DMS114 treated with DMSO at 0.1 percent for 48 hours (cell line): Measurements from ENCODE around the gene FBP1.
A peak's percentile ranks its signal among the peaks of the same experiment; 100 is the strongest.

Experiments
- DNase-seq: peaks from one replicate; lab custom pipeline; 2025; ENCODE audit not compliant: unreplicated experiment; lab: John Stamatoyannopoulos, UW

FBP1 gene

GRCh38 chr9:94639061-94639998 lies at the start of gene FBP1:
Gene FBP1 (minus strand): TSS chr9:94639518. CDS start chr9:94639310, 208 bp downstream.
- DNase-seq: no peak

- no peak for DNase-seq
Observed at GRCh38 chr9:94687451-94687850, 48.1 kb upstream of the FBP1 start.

- DNase-seq: no peak
Observed at GRCh38 chr9:94685359-94685758, 46.0 kb upstream of the FBP1 start.

GRCh38 chr9:94681508-94681907 lies 42.2 kb upstream of the FBP1 start:
- peak; percentile 13 for DNase-seq

GRCh38 chr9:94680621-94681020 lies 41.3 kb upstream of the FBP1 start:
- DNase-seq: no peak

- DNase-seq: no peak
Observed at GRCh38 chr9:94680020-94680419, 40.7 kb upstream of the FBP1 start.

- DNase-seq: no peak
Observed at GRCh38 chr9:94679587-94679986, 40.3 kb upstream of the FBP1 start.

GRCh38 chr9:94677929-94678328 lies 38.6 kb upstream of the FBP1 start:
- DNase-seq: no peak

GRCh38 chr9:94676446-94677131 lies 37.3 kb upstream of the FBP1 start:
- DNase-seq: no peak

- no peak for DNase-seq
Observed at GRCh38 chr9:94675008-94675881, 35.9 kb upstream of the FBP1 start.

GRCh38 chr9:94672811-94673487 lies 33.6 kb upstream of the FBP1 start:
- no peak for DNase-seq

- peak; percentile 66 for DNase-seq
Observed at GRCh38 chr9:94668928-94669729, 29.8 kb upstream of the FBP1 start.

GRCh38 chr9:94668418-94668927 lies 29.2 kb upstream of the FBP1 start:
- DNase-seq: no peak

GRCh38 chr9:94666364-94667099 lies 27.2 kb upstream of the FBP1 start:
- no peak for DNase-seq

- DNase-seq: no peak
Observed at GRCh38 chr9:94665613-94666012, 26.3 kb upstream of the FBP1 start.

GRCh38 chr9:94664801-94665200 lies 25.5 kb upstream of the FBP1 start:
- DNase-seq: no peak

GRCh38 chr9:94663640-94664039 lies 24.3 kb upstream of the FBP1 start:
- DNase-seq: no peak

- DNase-seq: no peak
Observed at GRCh38 chr9:94663140-94663539, 23.8 kb upstream of the FBP1 start.
